Fibroblast of the aortic adventitia (primary cell): Measurements from ENCODE around the gene NOBOX. TPM values are rescaled to one million over a fixed set of nuclear protein-coding genes. Genes with fewer than 3 reads are reported as not detected.
"Not testable (repeated sequence)": the region's sequence is repeated elsewhere in the genome, so short reads cannot be mapped to it uniquely, and the experiment has no call there.

ENCODE experiments used
- DNase-seq: peaks from one replicate; pipeline ENCODE4 v3.0.0-alpha.2; 2010; ENCODE audit warnings: low read depth
- H3K4me3 ChIP-seq: 2 replicates; pipeline ENCODE4 v1.5.1; 2011; ENCODE audit warnings: low read depth, mild to moderate bottlenecking, control low read depth, low read length, moderate library complexity
- total RNA-seq: library from RNA; depleted of rRNA; stranded (reverse); fragments of >200 nt; gene quantifications from 2 replicates; pipeline ENCODE4 v1.2.3, GENCODE V29; 2012; ENCODE audit warnings: low replicate concordance
- TF ChIP-seq, protein P1 (sequence below): IDR thresholded peaks from 2 replicates; pipeline ENCODE4 v1.5.1; 2011; ENCODE audit warnings: mild to moderate bottlenecking, low read length, control low read depth, inconsistent platforms; ENCODE audit not compliant: insufficient read depth

NOBOX gene
- total RNA-seq, 1 donor, result not detected

DNA sequence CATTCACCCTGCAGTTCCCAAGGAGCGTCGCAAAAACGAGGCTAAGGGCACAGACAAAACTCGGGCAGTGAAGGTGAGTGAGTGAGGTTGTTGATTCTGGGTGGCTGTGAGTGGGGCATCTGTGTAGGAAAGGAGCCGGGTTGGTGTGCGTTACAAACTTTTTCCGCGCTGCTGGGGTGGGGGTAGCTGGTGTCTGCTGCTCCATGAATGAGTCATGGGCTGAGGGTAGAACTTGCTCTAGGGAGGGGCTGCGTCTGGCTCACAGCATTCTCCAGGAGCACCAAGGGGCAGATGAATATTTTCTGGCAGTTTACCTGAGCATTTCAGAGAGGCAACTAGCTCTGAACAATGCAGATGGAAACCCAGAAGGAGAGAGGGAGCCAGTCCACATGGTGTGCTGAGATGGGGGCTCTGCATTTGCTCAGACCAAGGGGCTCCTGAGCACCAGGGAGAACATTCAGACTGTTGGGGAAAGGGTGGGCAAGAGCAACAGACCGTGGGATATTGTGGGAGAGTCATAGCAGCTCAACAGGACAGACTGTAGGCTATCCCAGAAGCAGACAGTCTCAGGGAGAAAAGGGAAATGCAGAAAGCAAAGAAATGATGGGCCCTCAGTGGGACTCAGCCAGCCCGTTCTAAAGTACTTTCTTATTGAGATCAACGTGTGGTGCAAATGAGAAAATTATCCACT lies 18.8 kb downstream of the NOBOX start:
- TF ChIP-seq, protein P1, sequence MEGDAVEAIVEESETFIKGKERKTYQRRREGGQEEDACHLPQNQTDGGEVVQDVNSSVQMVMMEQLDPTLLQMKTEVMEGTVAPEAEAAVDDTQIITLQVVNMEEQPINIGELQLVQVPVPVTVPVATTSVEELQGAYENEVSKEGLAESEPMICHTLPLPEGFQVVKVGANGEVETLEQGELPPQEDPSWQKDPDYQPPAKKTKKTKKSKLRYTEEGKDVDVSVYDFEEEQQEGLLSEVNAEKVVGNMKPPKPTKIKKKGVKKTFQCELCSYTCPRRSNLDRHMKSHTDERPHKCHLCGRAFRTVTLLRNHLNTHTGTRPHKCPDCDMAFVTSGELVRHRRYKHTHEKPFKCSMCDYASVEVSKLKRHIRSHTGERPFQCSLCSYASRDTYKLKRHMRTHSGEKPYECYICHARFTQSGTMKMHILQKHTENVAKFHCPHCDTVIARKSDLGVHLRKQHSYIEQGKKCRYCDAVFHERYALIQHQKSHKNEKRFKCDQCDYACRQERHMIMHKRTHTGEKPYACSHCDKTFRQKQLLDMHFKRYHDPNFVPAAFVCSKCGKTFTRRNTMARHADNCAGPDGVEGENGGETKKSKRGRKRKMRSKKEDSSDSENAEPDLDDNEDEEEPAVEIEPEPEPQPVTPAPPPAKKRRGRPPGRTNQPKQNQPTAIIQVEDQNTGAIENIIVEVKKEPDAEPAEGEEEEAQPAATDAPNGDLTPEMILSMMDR, result no peak
- no peak for DNase-seq
- no peak overlapping the region for H3K4me3 ChIP-seq

DNA sequence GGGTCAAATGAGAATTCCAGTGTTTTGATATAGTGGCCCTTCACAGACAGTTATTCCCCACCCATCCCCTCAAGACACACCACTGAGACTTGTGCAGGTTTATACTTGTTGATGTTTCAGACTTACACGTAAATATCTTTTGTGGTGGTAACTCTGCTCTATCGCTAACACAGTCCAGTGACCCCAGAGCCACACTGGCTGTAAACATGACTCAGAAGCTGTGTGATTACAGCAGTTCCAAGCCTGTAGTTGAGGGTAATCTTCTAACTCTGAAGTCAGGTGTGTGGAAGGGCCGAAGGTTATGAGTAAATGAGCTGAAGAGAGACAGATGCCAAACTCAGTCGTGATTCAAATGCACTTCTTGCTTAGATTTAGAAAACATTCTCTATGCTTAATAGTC lies 19.4 kb downstream of the NOBOX start:
- no peak for DNase-seq
- TF ChIP-seq, protein P1, result no peak

DNA sequence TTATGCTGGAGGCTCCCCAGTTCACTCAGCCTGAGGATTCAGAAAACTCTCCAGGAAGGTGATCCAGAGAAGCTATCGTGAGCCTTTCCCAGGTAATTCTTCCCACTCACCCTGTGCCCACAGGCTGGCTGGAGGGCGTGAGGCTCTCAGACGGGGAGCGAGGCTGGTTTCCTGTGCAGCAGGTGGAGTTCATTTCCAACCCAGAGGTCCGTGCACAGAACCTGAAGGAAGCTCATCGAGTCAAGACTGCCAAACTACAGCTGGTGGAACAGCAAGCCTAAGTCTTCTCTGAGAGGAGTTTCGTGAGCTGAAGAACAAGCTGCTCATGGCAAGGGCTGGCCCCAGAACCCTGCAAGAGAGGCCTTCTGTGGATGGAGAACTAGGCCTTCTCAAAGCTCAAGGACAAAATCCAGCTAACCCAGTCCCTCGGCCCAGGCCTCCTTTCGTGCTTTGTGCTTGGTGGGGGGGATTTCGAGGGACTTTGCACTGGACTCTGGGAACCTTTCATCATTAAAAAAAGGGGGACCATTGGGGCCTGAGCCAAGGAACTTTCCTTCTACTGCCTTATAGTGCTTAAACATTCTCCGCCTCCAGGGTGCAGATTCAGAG lies 23.6 kb downstream of the NOBOX start:
- no peak for DNase-seq
- no peak overlapping the region for H3K4me3 ChIP-seq
- TF ChIP-seq, protein P1, result no peak

More for the DNA sequence above, 19.4 kb downstream of the NOBOX start:
- no peak overlapping the region for H3K4me3 ChIP-seq

DNA sequence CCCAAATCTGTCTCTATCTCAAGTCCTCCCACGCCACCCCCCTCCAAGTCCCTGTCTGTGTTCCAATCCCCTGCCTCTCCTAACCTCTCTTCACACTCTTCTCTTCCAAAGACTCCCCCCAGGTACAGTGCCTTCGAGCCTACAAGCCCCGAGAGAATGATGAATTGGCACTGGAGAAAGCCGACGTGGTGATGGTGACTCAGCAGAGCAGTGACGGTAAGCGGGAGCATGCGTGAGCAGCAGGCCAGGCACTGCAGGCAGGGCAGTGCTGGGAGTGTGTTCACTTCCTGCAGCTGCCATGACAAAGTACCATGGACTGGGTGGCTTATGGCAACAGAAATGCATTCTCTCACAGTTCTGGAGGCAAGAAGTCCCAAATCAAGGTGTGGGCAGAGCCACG lies 24.8 kb downstream of the NOBOX start:
- TF ChIP-seq, protein P1, result no peak
- no peak for DNase-seq
- no peak overlapping the region for H3K4me3 ChIP-seq

DNA sequence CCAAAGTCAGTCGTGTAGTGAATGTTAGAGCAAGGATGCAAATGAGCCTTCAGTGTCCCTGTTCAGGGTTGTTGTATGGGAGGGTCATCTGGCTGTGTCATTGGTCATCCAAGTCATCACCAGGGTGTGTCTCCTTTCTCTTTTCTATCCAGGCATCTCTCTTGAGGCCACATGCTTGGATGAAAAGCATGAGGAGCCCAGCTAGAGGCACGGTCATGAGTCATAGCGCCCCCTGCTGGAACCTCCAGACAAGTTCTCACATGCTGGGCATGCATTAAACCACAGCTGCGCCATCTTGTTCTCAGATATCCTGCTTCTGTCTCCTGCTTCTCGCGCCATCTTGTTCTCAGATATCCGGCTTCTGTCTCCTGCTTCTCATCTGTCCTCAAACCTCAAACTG lies 34.3 kb downstream of the NOBOX start:
- H3K4me3 ChIP-seq, DNase-seq: not testable (repeated sequence)

DNA sequence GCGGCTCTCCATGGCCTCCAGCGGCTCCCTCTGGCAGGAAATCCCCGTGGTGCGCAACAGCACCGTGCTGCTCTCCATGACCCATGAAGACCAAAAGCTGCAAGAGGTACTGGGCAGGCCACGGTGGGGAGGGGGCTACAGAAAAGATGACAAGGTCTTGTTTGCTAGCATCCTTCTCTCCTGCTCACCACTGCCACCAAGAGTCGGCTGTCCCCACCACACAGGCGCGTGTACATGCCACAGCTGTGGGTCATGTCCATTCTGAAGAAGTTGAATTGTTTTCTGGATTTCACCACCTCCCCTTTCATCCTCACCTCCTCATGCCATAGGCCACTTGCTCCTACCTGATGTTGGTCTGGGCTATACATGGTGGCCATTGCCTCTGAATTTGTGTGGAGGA lies 36.2 kb downstream of the NOBOX start:
- H3K4me3 ChIP-seq, DNase-seq: not testable (repeated sequence)

DNA sequence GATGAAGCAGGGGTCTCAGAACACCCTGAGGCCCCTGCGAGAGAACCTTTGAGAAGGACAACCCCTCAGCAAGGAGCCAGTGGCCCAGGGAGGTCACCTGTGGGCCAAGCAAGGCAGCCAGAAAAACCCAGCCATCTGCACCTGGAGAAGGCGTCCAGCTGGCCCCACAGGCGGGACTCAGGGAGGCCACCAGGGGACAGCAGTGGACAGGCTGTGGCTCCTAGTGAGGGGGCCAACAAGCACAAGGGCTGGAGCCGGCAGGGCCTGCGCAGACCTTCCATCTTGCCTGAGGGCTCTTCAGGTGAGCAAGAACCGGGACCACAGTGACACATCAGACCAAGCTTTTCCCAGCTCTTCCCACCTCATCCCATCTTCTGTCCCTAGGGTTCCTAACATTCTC lies 38.0 kb downstream of the NOBOX start:
- H3K4me3 ChIP-seq, DNase-seq: not testable (repeated sequence)

DNA sequence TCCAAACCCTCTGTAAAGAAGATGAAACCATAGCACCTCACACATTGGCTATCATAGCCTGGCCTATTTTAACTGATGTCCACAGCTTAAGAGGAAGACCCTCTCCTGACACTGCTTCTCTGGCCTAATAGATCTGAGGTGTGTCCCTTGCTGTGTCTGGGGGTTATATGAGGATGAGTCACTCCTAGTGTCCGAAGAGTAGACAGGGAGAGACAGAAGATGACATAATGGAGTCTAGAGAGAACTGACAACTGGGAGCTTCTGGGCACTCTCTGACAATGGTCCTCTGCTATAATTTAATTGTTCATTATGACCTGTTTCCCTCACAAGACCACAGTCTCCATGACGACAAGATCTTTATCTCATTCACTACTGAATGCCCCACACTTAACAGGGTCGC lies 41.4 kb downstream of the NOBOX start:
- DNase-seq, H3K4me3 ChIP-seq: not testable (repeated sequence)

DNA sequence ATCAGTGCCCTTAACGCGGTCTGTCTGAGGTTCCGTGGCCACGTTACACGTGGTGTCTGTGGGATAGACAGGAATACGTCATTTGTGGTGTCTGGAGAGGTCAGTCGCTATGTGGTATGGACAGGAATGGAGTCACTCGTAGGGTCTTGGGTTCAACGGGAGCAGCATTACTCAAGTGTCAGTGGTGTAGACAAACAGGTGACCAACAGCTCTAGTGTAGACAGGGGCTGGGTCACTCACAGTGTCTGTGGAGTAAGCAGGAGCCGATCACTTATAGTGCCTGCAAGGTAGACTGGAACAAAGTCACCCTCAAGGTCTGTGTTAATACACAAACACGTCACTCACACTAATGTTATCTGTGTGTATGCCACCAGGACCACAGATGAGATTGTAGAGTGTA lies 46.6 kb downstream of the NOBOX start:
- not testable (repeated sequence) for DNase-seq, H3K4me3 ChIP-seq

DNA sequence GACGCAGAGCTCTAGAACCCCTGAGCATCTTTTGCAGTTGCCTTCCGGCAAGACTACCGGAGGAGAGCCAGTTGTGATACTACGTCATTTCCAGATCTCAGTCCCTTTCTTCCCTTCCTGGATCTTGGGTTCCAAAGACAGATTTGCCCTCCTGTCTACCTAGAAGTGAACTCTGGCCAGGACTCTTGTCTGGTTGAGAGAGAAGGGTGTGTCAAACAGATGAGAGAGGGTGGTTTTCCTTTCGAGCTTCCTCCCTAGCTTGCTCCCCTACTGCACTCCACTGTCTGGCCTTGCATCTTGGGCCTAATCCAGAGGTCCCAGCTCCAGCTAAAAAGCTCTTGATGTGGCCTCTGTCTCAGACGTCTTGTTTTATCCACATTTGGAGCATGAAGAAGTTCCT lies 47.3 kb downstream of the NOBOX start:
- DNase-seq, H3K4me3 ChIP-seq: not testable (repeated sequence)

DNA sequence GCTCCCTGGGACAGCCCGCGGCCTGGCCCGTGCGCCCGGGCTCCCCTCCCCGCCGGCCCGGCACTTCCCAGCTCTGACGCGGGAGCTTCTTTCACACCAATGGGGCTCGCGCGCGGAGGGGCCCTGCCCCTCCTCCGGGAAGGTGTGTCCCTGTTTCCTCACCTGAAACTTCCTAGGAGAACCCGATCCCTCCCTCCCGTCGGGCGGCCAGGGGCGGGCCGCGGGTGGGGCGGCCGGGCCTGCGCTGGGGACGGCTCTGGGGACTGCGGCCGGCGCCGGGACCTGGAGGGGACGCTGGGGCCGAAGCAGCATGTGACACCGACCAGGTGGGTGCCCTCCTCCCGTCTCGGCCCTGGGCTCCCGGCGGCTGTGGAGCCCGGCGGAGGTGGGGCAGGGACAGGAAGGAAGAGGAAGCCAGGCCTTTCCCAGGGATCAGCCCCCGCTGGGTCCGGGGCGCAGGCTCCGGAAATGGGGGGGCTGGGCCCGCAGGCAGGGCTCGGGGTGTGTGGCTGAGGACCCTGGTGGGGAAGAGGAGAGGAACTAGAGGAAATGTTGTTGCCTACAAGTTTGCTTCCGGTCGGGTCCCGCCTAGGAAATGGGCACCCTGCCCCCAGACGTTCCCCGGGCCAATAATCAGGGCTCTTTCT lies 48.2 kb downstream of the NOBOX start, which contains the start of gene ARHGEF5:
ARHGEF5 (plus strand) TSS at position 227 of the 647 bp plus-strand sequence. CDS start 7,268 bp downstream, outside the sequence.
- H3K4me3 ChIP-seq, DNase-seq: not testable (repeated sequence)

DNA sequence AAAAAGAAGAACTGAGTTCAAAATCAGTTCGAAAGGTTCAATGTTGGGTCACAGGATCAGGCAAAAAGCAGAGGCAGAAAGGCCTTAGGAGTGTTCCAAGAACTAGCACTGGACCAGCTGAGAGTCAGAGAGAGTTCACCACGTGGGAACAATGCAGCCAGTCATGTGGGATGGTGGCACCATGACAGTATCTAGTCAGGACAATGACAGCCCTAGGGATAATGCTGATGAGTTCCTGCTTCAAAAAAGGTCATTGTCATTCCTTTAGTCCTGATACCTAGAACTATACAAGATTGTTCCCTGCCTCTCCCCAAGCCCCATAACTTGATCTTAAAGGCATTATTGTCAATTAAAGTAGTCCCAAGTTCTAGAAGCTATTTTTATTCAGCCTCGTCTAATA lies 51.8 kb downstream of the NOBOX start:
- DNase-seq, H3K4me3 ChIP-seq: not testable (repeated sequence)

DNA sequence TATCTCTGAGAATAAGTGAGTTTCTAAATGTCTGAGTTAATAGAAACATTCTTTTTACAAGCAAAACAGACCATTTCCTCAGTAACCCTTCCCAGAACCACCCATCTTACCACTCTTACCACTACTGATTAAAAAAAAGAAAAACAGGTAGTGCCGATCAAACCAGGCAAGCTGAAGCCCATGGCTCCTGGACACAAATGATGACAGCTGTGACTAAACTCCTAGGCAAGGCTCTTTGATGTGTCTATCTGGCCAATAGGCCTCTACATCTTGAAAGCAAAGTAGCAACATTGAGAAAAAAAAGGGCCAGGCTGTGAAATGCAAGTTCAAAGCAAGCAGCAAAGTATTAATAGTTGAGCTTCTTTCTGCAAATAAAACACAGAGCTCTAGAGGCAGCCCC lies 54.9 kb downstream of the NOBOX start:
- DNase-seq, H3K4me3 ChIP-seq: not testable (repeated sequence)
